Neutrophil (primary cell): ENCODE measurements around the gene BDKRB2.

Experiments used
- H3K27ac ChIP-seq: fragments of 200-600 bp; sonication (generic); 2 replicates; pipeline ENCODE4 v1.5.1; 2016; ENCODE audit warnings: mild to moderate bottlenecking, moderate library complexity
- H3K27me3 ChIP-seq: fragments of 200-600 bp; sonication (generic); 2 replicates; pipeline ENCODE4 v1.6.0; 2016; ENCODE audit warnings: mild to moderate bottlenecking
- H3K36me3 ChIP-seq: fragments of 200-600 bp; sonication (generic); 2 replicates; pipeline ENCODE4 v1.5.1; 2017
- H3K4me1 ChIP-seq, 2 experiments: fragments of 200-600 bp in 1 of 2; sonication (generic) in 1 of 2; 1 replicate in 1 of 2; 2 replicates in 1 of 2; pipeline versions ENCODE4 v1.5.1 to v1.6.1; 2013 to 2016; ENCODE audit warnings: low read depth in 1 of 2, low read length in 1 of 2, mild to moderate bottlenecking in 1 of 2, moderate library complexity in 1 of 2; ENCODE audit not compliant: control insufficient read depth in 1 of 2, insufficient read depth in 1 of 2
- H3K4me3 ChIP-seq, 2 experiments: fragments of 200-600 bp in 1 of 2; sonication (generic) in 1 of 2; 1 replicate in 1 of 2; 2 replicates in 1 of 2; pipeline ENCODE4 v1.5.1; 2013 to 2016; ENCODE audit warnings: low read depth in 1 of 2, low read length in 1 of 2, mild to moderate bottlenecking in 1 of 2, moderate library complexity in 1 of 2
- H3K9me3 ChIP-seq: fragments of 200-600 bp; sonication (generic); 2 replicates; pipeline ENCODE4 v1.5.1; 2016
- CTCF ChIP-seq: fragments of 200-600 bp; sonication (generic); IDR thresholded peaks from 2 replicates; pipeline ENCODE4 v1.5.1; 2016; ENCODE audit warnings: antibody characterized with exemption

BDKRB2 gene

DNA sequence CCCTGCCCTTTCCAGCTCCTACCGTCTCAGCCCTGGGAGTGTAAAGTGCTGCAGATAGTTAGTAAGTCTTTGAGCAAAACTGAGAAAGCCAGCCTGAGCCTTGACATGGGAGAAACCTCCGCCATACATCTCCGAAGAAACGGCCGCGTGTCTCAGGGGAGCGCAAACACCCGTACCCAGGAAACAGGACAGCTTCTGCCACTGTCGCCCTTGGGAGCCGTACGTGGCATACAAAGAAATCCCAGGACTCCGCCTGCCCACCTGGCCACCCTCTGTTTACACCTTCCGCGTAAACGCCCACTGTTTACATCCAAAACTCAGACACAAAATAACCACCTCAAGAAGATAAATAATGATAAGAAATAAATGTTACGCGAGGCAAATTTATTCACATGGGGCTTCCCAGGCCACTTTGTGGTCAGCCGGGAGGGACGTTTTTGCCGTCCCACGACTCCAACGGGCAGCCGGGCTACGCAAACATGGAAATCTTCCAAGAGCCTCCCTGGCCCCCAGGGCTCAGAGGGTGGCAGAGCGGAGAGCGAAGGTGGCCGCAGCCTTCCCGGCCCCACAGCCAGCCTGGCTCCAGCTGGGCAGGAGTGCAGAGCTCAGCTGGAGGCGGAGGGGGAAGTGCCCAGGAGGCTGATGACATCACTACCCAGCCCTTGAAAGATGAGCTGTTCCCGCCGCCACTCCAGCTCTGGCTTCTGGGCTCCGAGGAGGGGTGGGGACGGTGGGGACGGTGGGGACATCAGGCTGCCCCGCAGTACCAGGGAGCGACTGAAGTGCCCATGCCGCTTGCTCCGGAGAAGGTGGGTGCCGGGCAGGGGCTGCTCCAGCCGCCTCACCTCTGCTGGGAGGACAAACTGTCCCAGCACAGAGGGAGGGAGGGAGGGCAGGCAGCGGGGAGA is at the start of gene BDKRB2:
Gene BDKRB2 (plus strand): TSS at position 689 of the 908 bp plus-strand sequence. CDS start 32,269 bp downstream, outside the sequence.
- H3K4me1 ChIP-seq: peaks cover 0 to 6% of the 10 kb centered on the region in 2 experiments
- TF ChIP-seq CTCF: no peak

DNA sequence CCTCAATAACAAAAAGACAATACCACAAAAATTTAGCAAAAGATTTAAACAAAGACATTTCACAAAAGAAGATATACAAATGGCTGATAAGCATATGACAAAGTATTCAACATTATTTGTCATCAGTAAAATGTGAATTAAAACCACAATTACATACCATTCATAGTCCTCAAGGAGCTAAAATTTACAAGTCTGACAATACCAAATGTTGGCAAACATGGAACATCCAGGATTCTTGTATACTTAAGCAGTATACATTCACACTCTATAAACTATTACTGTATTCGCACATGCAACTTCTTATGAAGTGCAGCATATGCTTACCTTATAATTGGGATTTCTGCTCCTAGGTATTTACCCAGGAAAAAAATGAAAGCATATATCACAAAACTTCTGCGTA is 49.7 kb upstream of the BDKRB2 start:
- H3K36me3 ChIP-seq: no peaks in the 10 kb centered on the region
- no peaks in the 10 kb centered on the region for H3K9me3 ChIP-seq
- peaks cover 0 to under 1% of the 10 kb centered on the region in 2 experiments for H3K4me1 ChIP-seq
- H3K27me3 ChIP-seq: peaks cover 8% of the 10 kb centered on the region
- no peak overlapping the region for H3K4me3 ChIP-seq
- H3K27ac ChIP-seq: no peak overlapping the region
- no peak for TF ChIP-seq CTCF

More for the DNA sequence above, at the start of gene BDKRB2:
- peaks cover 68% of the 10 kb centered on the region for H3K27me3 ChIP-seq
- no peaks in the 10 kb centered on the region for H3K36me3 ChIP-seq
- H3K27ac ChIP-seq: no peak within 1 kb of the TSS
- H3K4me3 ChIP-seq: no peak within 1 kb of the TSS
- H3K9me3 ChIP-seq: no peaks in the 10 kb centered on the region

DNA sequence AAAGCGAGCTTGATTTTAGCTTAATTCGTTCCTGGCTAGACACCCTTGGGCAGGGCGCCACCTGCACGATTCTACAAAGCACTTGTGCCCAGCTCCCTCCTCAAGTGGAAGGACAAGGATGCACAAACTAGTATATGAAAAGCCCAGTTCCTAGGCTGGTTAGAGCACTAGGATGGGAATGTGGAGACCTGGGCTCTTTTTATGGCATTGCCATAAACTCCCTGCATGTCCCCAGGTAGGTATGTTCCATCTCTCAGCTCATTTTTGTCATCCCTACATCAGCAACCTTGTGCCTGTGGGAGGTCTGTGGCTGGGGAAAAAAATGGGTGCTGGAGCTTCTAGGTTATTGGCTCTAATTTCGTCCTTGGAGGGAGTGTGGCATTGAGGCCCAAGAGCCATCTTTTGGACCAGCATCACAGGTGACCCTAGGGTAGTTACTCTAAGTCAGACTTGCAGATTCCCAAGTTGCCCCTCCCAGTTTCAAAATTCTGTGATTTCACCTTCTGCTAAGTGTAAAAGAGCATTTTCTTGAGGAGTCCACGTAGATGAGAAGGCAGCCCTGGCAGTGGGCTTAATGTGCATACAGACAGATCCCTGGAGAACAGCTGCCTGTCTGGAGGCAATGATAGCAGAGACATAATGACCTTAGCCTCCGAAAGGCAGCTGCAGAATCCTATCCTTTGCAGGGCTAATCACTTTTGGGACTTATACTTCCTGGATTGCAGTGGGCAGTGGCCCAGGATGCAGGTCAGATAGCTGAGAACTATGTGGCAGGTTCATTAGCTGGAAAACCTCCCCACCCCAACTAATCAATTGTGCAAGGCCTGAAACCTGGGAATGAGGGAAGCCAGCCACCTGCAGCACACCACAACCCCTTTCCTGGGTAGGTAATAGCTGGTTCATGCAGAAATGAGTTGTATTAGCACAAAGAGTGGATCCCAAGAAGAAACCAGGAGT is 47.6 kb upstream of the BDKRB2 start:
- Histone ChIP-seq H3K36me3 (no peaks in the 10 kb centered on the region), H3K4me1 (peaks cover 0 to 9% of the 10 kb centered on the region in 2 experiments), H3K27me3 (no peaks in the 10 kb centered on the region), H3K27ac (no peak overlapping the region), H3K4me3 (no peak overlapping the region), H3K9me3 (no peaks in the 10 kb centered on the region)
- no peak for TF ChIP-seq CTCF

DNA sequence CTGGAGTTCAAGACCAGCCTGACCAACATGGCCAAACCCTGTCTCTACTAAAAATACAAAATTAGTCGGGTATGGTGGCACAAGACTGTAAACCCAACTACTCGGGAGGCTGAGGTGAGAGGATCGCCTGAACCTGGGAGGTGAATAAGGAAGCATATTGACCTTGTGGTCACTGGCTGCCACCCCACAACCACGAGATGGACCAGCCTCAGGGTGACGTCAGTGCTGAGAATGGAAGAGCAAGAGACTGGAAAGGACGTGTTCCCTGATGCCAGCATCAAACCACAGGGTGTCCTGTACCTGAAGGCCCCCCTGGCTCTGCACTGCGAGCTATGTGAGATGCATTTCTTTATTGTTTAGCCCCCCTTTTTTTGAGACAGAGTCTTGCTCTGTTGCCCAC is 45.9 kb upstream of the BDKRB2 start:
- no peak for TF ChIP-seq CTCF
- Histone ChIP-seq H3K9me3 (no peaks in the 10 kb centered on the region), H3K27ac (no peak overlapping the region), H3K4me3 (no peak overlapping the region), H3K36me3 (no peaks in the 10 kb centered on the region), H3K27me3 (no peaks in the 10 kb centered on the region), H3K4me1 (peaks cover 0 to 9% of the 10 kb centered on the region in 2 experiments)

GRCh38 chr14:96160076-96160912 is 44.3 kb upstream of the BDKRB2 start:
- no peak for TF ChIP-seq CTCF
- peaks cover 0 to 9% of the 10 kb centered on the region in 2 experiments for H3K4me1 ChIP-seq
- no peak overlapping the region for H3K27ac ChIP-seq
- H3K27me3 ChIP-seq: no peaks in the 10 kb centered on the region
- no peaks in the 10 kb centered on the region for H3K36me3 ChIP-seq
- H3K9me3 ChIP-seq: no peaks in the 10 kb centered on the region
- no peak overlapping the region for H3K4me3 ChIP-seq
